ENCODE measurements around the gene DTNBP1. TPM values are rescaled to one million over a fixed set of nuclear protein-coding genes. Genes with fewer than 3 reads are reported as not detected.
A peak's percentile ranks its signal among the peaks of the same experiment; 100 is the strongest.

The DTNBP1 gene
- total RNA-seq, 1 experiment from 2014 or later = 5.4 TPM

GRCh38 chr6:15523679-15524630, 138.9 kb downstream of the DTNBP1 start:
- in situ Hi-C loops (cut with HindIII; ENCODE audit: low sequenced_read_pairs) = no loop called here
- no peak for DNase-seq (ENCODE audit: low spot score)

GRCh38 chr6:15522856-15523529, 139.8 kb downstream of the DTNBP1 start:
- DNase-seq (ENCODE audit: low spot score) = no peak
- in situ Hi-C loops (cut with HindIII; ENCODE audit: low sequenced_read_pairs) = no loop called here

GRCh38 chr6:15522427-15522826, 140.4 kb downstream of the DTNBP1 start:
- DNase-seq (ENCODE audit: low spot score) = no peak
- in situ Hi-C loops (cut with HindIII; ENCODE audit: low sequenced_read_pairs) = no loop called here

- in situ Hi-C loops (cut with HindIII; ENCODE audit: low sequenced_read_pairs) = no loop called here
- no peak for DNase-seq (ENCODE audit: low spot score)
Observed at GRCh38 chr6:15522026-15522425, 140.8 kb downstream of the DTNBP1 start.

GRCh38 chr6:15521582-15521981, 141.2 kb downstream of the DTNBP1 start:
- no peak for DNase-seq (ENCODE audit: low spot score)
- in situ Hi-C loops (cut with HindIII; ENCODE audit: low sequenced_read_pairs) = no loop called here

GRCh38 chr6:15520626-15521203, 142.1 kb downstream of the DTNBP1 start:
- DNase-seq (ENCODE audit: low spot score) = no peak
- in situ Hi-C loops (cut with HindIII; ENCODE audit: low sequenced_read_pairs) = no loop called here

GRCh38 chr6:15519681-15520080, 143.1 kb downstream of the DTNBP1 start:
- in situ Hi-C loops (cut with HindIII; ENCODE audit: low sequenced_read_pairs) = no loop called here
- DNase-seq (ENCODE audit: low spot score) = no peak

GRCh38 chr6:15518878-15519277, 143.9 kb downstream of the DTNBP1 start:
- in situ Hi-C loops (cut with HindIII; ENCODE audit: low sequenced_read_pairs) = no loop called here
- no peak for DNase-seq (ENCODE audit: low spot score)

GRCh38 chr6:15518057-15518456, 144.8 kb downstream of the DTNBP1 start:
- no peak for DNase-seq (ENCODE audit: low spot score)
- in situ Hi-C loops (cut with HindIII; ENCODE audit: low sequenced_read_pairs) = no loop called here

GRCh38 chr6:15517600-15517999, 145.2 kb downstream of the DTNBP1 start:
- in situ Hi-C loops (cut with HindIII; ENCODE audit: low sequenced_read_pairs) = no loop called here
- DNase-seq (ENCODE audit: low spot score) = no peak

GRCh38 chr6:15516923-15517560, 145.8 kb downstream of the DTNBP1 start:
- no peak for DNase-seq (ENCODE audit: low spot score)
- in situ Hi-C loops (cut with HindIII; ENCODE audit: low sequenced_read_pairs) = no loop called here

- in situ Hi-C loops (cut with HindIII; ENCODE audit: low sequenced_read_pairs) = no loop called here
- no peak for DNase-seq (ENCODE audit: low spot score)
Observed at GRCh38 chr6:15516378-15516777, 146.4 kb downstream of the DTNBP1 start.

- DNase-seq (ENCODE audit: low spot score) = peak; percentile 84
- in situ Hi-C loops (cut with HindIII; ENCODE audit: low sequenced_read_pairs) = no loop called here
Observed at GRCh38 chr6:15515660-15516375, 147.0 kb downstream of the DTNBP1 start.

GRCh38 chr6:15515226-15515625, 147.6 kb downstream of the DTNBP1 start:
- DNase-seq (ENCODE audit: low spot score) = no peak
- in situ Hi-C loops (cut with HindIII; ENCODE audit: low sequenced_read_pairs) = no loop called here

GRCh38 chr6:15513801-15514711, 148.8 kb downstream of the DTNBP1 start:
- peak; percentile 50 for DNase-seq (ENCODE audit: low spot score)
- in situ Hi-C loops (cut with HindIII; ENCODE audit: low sequenced_read_pairs) = no loop called here

- no peak for DNase-seq (ENCODE audit: low spot score)
- in situ Hi-C loops (cut with HindIII; ENCODE audit: low sequenced_read_pairs) = no loop called here
Observed at GRCh38 chr6:15513131-15513771, 149.6 kb downstream of the DTNBP1 start.

- no peak for DNase-seq (ENCODE audit: low spot score)
- in situ Hi-C loops (cut with HindIII; ENCODE audit: low sequenced_read_pairs) = no loop called here
Observed at GRCh38 chr6:15512721-15513120, 150.1 kb downstream of the DTNBP1 start.

- in situ Hi-C loops (cut with HindIII; ENCODE audit: low sequenced_read_pairs) = no loop called here
- peak; percentile 90 for DNase-seq (ENCODE audit: low spot score)
Observed at GRCh38 chr6:15512126-15512525, 150.7 kb downstream of the DTNBP1 start.
